ENCODE data around the gene VIT. TPM values are rescaled to one million over a fixed set of nuclear protein-coding genes. Genes with fewer than 3 reads are reported as not detected.
"Not testable (repeated sequence)": the region's sequence is repeated elsewhere in the genome, so short reads cannot be mapped to it uniquely, and the experiment has no call there.

Gene VIT
- total and polyA plus RNA-seq, 8 donors, result 0.06 to 1.1 (median 0.13) TPM; not detected in 1

DNA sequence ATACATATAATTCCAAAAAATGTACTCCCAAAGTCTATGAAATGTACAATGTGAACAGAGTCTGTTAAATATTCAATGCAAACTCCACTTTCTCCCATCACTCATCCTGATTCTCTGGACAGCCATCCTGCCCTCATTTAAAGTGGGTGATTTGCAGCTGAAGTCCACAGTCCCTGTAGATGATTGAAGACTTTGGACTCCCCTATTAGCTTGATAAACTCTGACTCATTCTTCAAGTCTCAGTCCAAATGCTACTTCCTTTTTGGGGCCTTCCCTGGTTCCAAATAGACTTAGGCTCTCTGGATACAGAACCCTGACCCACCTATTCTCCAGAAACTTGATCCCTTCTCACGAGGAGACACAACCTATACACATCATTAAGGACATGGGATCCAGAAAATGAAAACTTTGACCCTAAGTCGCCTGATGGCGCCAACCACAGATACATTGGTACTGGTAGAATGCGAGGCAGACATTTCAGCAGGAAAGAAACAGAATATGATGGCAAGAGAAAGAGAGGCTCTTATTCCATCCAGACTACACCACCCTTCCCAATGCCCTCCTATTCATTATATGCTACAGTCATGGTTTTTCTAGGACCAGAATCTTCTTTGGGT lies 122.7 kb downstream of the VIT start:
- H3K27me3 ChIP-seq, result no peaks in the 10 kb centered on the region
- intact Hi-C loops (cut with DNase I), result no loop called here
- no peak overlapping the region for H3K4me3 ChIP-seq
- H3K27ac ChIP-seq, result no peak overlapping the region
- no peak for DNase-seq
- no peaks in the 10 kb centered on the region for H3K4me1 ChIP-seq
- TF ChIP-seq CTCF (IDR thresholded peaks at IDR 0.05), result no peak
- no peaks in the 10 kb centered on the region for H3K9me3 ChIP-seq
- no peak for ATAC-seq
- no peaks in the 10 kb centered on the region for H3K36me3 ChIP-seq

DNA sequence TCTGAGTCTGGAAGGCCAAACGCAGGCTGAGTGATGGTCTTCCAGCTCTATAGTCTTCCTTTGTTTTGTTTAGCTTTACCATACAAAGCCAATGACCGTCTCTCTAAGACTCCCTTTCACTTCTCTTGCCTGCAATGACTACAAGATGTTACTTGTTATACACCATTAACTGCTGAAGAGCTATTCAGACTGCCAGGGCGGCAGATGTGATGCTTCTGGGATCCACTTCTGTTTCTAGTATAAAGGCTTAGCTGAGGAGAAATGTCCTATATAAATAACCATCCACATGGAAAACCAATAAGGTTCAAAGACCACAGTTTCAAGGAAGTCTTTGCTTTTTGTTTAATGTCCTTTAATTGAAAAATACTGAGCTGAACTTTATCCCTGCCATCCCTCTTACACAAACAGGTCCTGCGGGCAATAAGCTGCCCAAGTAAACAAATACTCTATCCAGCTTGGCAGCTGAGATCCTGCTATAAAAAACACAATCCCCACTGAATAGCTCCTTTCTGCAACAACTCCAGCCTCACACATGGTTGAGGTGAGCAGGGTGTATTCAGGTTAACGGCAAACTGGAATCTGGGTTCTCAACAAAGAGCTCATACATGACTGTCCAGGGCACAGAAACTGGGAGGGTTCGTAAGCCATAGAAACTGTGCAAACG lies 124.6 kb downstream of the VIT start:
- TF ChIP-seq CTCF (IDR thresholded peaks at IDR 0.05), result no peak
- Histone ChIP-seq H3K9me3 (no peaks in the 10 kb centered on the region), H3K27ac (no peak overlapping the region), H3K27me3 (no peaks in the 10 kb centered on the region), H3K4me1 (no peaks in the 10 kb centered on the region), H3K36me3 (no peaks in the 10 kb centered on the region), H3K4me3 (no peak overlapping the region)
- intact Hi-C loops (cut with DNase I), result no loop called here
- DNase-seq (no peak), ATAC-seq (no peak)

DNA sequence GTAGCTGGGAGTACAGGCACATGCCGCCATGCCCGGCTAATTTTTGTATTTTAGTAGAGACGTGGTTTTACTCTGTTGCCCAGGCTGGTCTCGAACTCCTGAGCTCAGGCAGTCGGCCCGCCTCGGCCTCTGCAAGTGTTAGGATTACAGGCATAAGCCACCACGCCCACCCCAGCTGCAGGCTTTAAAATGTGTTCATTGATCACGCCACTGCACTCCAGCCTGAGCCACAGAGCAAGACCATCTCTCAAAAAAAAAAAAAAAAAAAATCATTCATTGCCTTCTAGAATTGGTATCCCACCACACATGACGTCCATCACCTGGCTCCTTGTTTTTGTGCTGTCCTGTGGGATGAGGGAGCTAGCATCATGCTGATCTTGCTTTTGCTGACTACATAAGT lies 127.4 kb downstream of the VIT start:
- no peak for DNase-seq
- H3K27ac ChIP-seq, result no peak overlapping the region
- intact Hi-C loops (cut with DNase I), result no loop called here
- H3K9me3 ChIP-seq, result no peaks in the 10 kb centered on the region
- no peaks in the 10 kb centered on the region for H3K4me1 ChIP-seq
- H3K36me3 ChIP-seq, result no peaks in the 10 kb centered on the region
- ATAC-seq, result no peak
- no peaks in the 10 kb centered on the region for H3K27me3 ChIP-seq
- TF ChIP-seq CTCF (IDR thresholded peaks at IDR 0.05), result no peak
- no peak overlapping the region for H3K4me3 ChIP-seq

GRCh38 chr2:36824273-36824672 lies 127.8 kb downstream of the VIT start:
- H3K9me3 ChIP-seq, result no peaks in the 10 kb centered on the region
- no peaks in the 10 kb centered on the region for H3K36me3 ChIP-seq
- H3K4me1 ChIP-seq, result no peaks in the 10 kb centered on the region
- H3K27me3 ChIP-seq, result no peaks in the 10 kb centered on the region
- ATAC-seq (no peak), DNase-seq (no peak)
- no peak for TF ChIP-seq CTCF (IDR thresholded peaks at IDR 0.05)
- no peak overlapping the region for H3K27ac ChIP-seq
- no peak overlapping the region for H3K4me3 ChIP-seq
- intact Hi-C loops (cut with DNase I), result no loop called here

- not testable (repeated sequence) for ATAC-seq
Observed at GRCh38 chr2:36824683-36825082, 128.2 kb downstream of the VIT start.

GRCh38 chr2:36831185-36831584 lies 134.7 kb downstream of the VIT start:
- H3K4me1 ChIP-seq, result no peaks in the 10 kb centered on the region
- intact Hi-C loops (cut with DNase I), result no loop called here
- H3K27ac ChIP-seq, result no peak overlapping the region
- no peaks in the 10 kb centered on the region for H3K36me3 ChIP-seq
- DNase-seq (no peak), ATAC-seq (no peak)
- no peak for TF ChIP-seq CTCF (IDR thresholded peaks at IDR 0.05)
- H3K9me3 ChIP-seq, result no peaks in the 10 kb centered on the region
- no peaks in the 10 kb centered on the region for H3K27me3 ChIP-seq
- no peak overlapping the region for H3K4me3 ChIP-seq

More at GRCh38 chr2:36824683-36825082, 128.2 kb downstream of the VIT start:
- DNase-seq; H3K36me3 ChIP-seq; H3K27me3 ChIP-seq; H3K4me3 ChIP-seq; H3K9me3 ChIP-seq; H3K4me1 ChIP-seq; intact Hi-C loops (cut with DNase I); H3K27ac ChIP-seq: not testable (repeated sequence)
